IMR-90 (cell line): ENCODE measurements around the gene EXOG. TPM values are rescaled to one million over a fixed set of nuclear protein-coding genes. Genes with fewer than 3 reads are reported as not detected.
"Not testable (repeated sequence)": the region's sequence is repeated elsewhere in the genome, so short reads cannot be mapped to it uniquely, and the experiment has no call there.

Experiments used
- ATAC-seq: fragments of 200-7000 bp; cut with Tn5 transposase; 2 replicates; pipeline ENCODE4 v1.9.1; 2020; ENCODE audit warnings: low read depth, mild to moderate bottlenecking, moderate library complexity
- BruUV-seq: library from RNA; stranded (reverse); fragments of 400-500 nt; replicated peaks from 2 replicates; lab custom pipeline; 2021; lab: Mats Ljungman, UMichigan
- CTCF ChIA-PET: fragments of 300-600 bp; formaldehyde crosslinking; extraction: SDS; loops from one replicate; lab custom pipeline; 2021; ENCODE audit warnings: antibody characterized with exemption; lab: Yijun Ruan, JAX
- POLR2A ChIA-PET: fragments of 300-600 bp; sonication (Branson Sonifier 250); formaldehyde crosslinking; loops from one replicate; lab custom pipeline; 2022; ENCODE audit warnings: antibody characterized with exemption; ENCODE audit not compliant: unreplicated experiment; lab: Charles Lee
- DNase-seq: peaks from one replicate; pipeline ENCODE4 v3.0.0; 2013
- H2AFZ ChIP-seq: replicated peaks from 2 replicates; pipeline ENCODE3; 2013; ENCODE audit warnings: low read length, mild to moderate bottlenecking; ENCODE audit not compliant: poor library complexity
- H2AK5ac ChIP-seq: 2 replicates; pipeline ENCODE4 v1.6.1; 2013; ENCODE audit warnings: low read depth, low read length, inconsistent platforms
- H2AK9ac ChIP-seq: replicated peaks from 2 replicates; pipeline ENCODE3; 2013; ENCODE audit warnings: mild to moderate bottlenecking, low read depth, low read length, moderate library complexity; ENCODE audit not compliant: poor library complexity
- H2BK120ac ChIP-seq: 2 replicates; pipeline ENCODE4 v1.6.1; 2013; ENCODE audit warnings: low read depth, low read length, inconsistent platforms
- H2BK15ac ChIP-seq: 3 replicates; pipeline ENCODE4 v1.6.1; 2013; ENCODE audit warnings: low read depth, low read length, inconsistent platforms
- H2BK20ac ChIP-seq: 2 replicates; pipeline ENCODE4 v1.6.1; 2013; ENCODE audit warnings: low read depth, mild to moderate bottlenecking, inconsistent platforms, low read length, moderate library complexity
- H2BK5ac ChIP-seq: 2 replicates; pipeline ENCODE4 v1.6.1; 2013; ENCODE audit warnings: mild to moderate bottlenecking, low read depth, low read length, inconsistent platforms; ENCODE audit not compliant: poor library complexity, severe bottlenecking
- H3K14ac ChIP-seq: replicated peaks from 2 replicates; pipeline ENCODE4 v1.6.1; 2013; ENCODE audit warnings: low read depth, low read length, inconsistent platforms
- H3K18ac ChIP-seq: 2 replicates; pipeline ENCODE4 v1.6.1; 2013; ENCODE audit warnings: low read depth, low read length, control low read depth
- H3K23ac ChIP-seq: 2 replicates; pipeline ENCODE4 v1.6.1; 2013; ENCODE audit warnings: low read depth, low read length, inconsistent platforms
- H3K27ac ChIP-seq: 2 replicates; pipeline ENCODE4 v1.5.1; 2013; ENCODE audit warnings: mild to moderate bottlenecking, control low read depth, low read length; ENCODE audit not compliant: insufficient read depth
- H3K27me3 ChIP-seq: 2 replicates; pipeline ENCODE4 v1.6.1; 2013; ENCODE audit warnings: low read length; ENCODE audit not compliant: control insufficient read depth, insufficient read depth
- H3K36me3 ChIP-seq: 2 replicates; pipeline ENCODE4 v1.6.1; 2013; ENCODE audit warnings: low read length, mixed read lengths; ENCODE audit not compliant: control insufficient read depth, insufficient read depth
- H3K4ac ChIP-seq: 2 replicates; pipeline ENCODE4 v1.6.1; 2013; ENCODE audit warnings: low read depth, low read length, inconsistent platforms
- H3K4me1 ChIP-seq: 2 replicates; pipeline ENCODE4 v1.6.1; 2013; ENCODE audit warnings: low read length, mixed read lengths; ENCODE audit not compliant: control insufficient read depth, insufficient read depth
- H3K4me2 ChIP-seq: 2 replicates; pipeline ENCODE4 v1.6.1; 2013; ENCODE audit warnings: low read depth, mild to moderate bottlenecking, control low read depth, low read length, moderate library complexity
- H3K4me3 ChIP-seq: 2 replicates; pipeline ENCODE4 v1.5.1; 2013; ENCODE audit warnings: low read depth, mild to moderate bottlenecking, control low read depth, low read length, moderate library complexity; ENCODE audit not compliant: insufficient read depth
- H3K56ac ChIP-seq: 2 replicates; pipeline ENCODE4 v1.6.1; 2013; ENCODE audit warnings: low read length, inconsistent platforms; ENCODE audit not compliant: insufficient read depth; ENCODE audit errors: extremely low read depth
- H3K79me1 ChIP-seq, 2 experiments: 2 replicates each; pipeline ENCODE4 v1.6.1; 2013; ENCODE audit warnings: low read length in 2 of 2, inconsistent platforms in 1 of 2, low read depth in 1 of 2
- H3K9ac ChIP-seq: 2 replicates; pipeline ENCODE4 v1.6.1; 2013; ENCODE audit warnings: low read depth, low read length, control low read depth
- H3K9me1 ChIP-seq: 2 replicates; pipeline ENCODE4 v1.6.1; 2013; ENCODE audit warnings: low read length, inconsistent platforms; ENCODE audit not compliant: insufficient read depth
- H3K9me3 ChIP-seq: 2 replicates; pipeline ENCODE4 v1.6.1; 2013; ENCODE audit warnings: low read length; ENCODE audit not compliant: control insufficient read depth, insufficient read depth
- H4K20me1 ChIP-seq: 2 replicates; pipeline ENCODE4 v1.6.1; 2013; ENCODE audit warnings: low read length, inconsistent platforms; ENCODE audit not compliant: insufficient read depth
- H4K5ac ChIP-seq: 2 replicates; pipeline ENCODE4 v1.6.1; 2013; ENCODE audit warnings: mild to moderate bottlenecking, low read depth, low read length, control low read depth
- H4K8ac ChIP-seq, 2 experiments: 2 replicates each; pipeline ENCODE4 v1.6.1; 2013; ENCODE audit warnings: low read depth in 2 of 2, low read length in 2 of 2, control low read depth in 1 of 2, inconsistent platforms in 1 of 2
- H4K91ac ChIP-seq: 2 replicates; pipeline ENCODE4 v1.6.1; 2013; ENCODE audit warnings: low read depth, low read length, inconsistent platforms; ENCODE audit not compliant: insufficient read depth
- WGBS, 2 experiments: methylation state at CpG; one replicate each; pipeline versions ENCODE4 v1.1.5 to v1.1.7; 2013; ENCODE audit warnings: missing lambda C conversion rate in 2 of 2; ENCODE audit not compliant: insufficient read length in 1 of 2; ENCODE audit errors: extremely low coverage in 2 of 2; 5-methylcytosine and 5-hydroxymethylcytosine counted together
- dilution Hi-C: fragments of 300-500 bp; cut with HindIII; formaldehyde crosslinking; loops from one replicate; pipeline ENCODE4 v1.14.3; 2018; ENCODE audit warnings: low sequenced_read_pairs; ENCODE audit not compliant: unreplicated experiment
- in situ Hi-C: fragments of 300-500 bp; cut with MboI; formaldehyde crosslinking; loops from 3 replicates; pipeline ENCODE4 v1.14.3; 2019; ENCODE audit warnings: low sequenced_read_pairs, inconsistent platforms, mixed read lengths
- intact Hi-C: fragments of 100-400 bp; cut with micrococcal nuclease; formaldehyde crosslinking; loops from 2 replicates; pipeline ENCODE4 v1.10.0; 2022
- polyA plus RNA-seq, 3 experiments: library from polyadenylated mRNA; depleted of rRNA; stranded (reverse); fragments of >200 nt; gene quantifications; 2 replicates each; pipeline ENCODE4 v1.2.3, GENCODE V29; 2012; ENCODE audit warnings: low replicate concordance in 1 of 3
- total RNA-seq: library from RNA; depleted of rRNA; stranded (reverse); fragments of >200 nt; gene quantifications from 2 replicates; pipeline ENCODE4 v1.2.3, GENCODE V29; 2012

Gene EXOG
- total and polyA plus RNA-seq, 2 of the 4 experiments (the other 2 are of a cell fraction), result 10.2 to 15.0 TPM

DNA sequence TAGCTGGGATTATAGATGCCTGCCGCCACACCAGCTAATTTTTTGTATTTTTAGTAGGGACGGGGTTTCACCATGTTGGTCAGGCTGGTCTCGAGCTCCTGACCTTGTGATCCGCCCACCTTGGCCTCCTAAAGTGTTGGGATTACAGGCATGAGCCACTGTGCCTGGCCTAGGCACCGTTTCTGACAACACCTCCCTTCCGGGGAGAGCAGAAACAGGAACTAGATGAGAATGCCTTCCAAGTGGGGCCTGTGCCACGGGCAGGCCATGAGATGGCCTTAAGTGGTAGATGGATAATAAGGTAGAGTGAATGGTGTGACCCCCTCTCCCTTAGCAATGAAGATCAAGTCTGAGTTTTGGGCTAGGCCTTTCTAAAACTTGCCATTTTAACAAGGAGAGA lies 70.7 kb downstream of the EXOG start:
- H3K4me2 ChIP-seq, intact Hi-C loops, H4K5ac ChIP-seq, H2AK9ac ChIP-seq, H3K36me3 ChIP-seq, H2BK20ac ChIP-seq, H4K20me1 ChIP-seq, H3K27ac ChIP-seq, H2AFZ ChIP-seq, DNase-seq, H3K4me3 ChIP-seq, BruUV-seq, H3K4me1 ChIP-seq, CTCF ChIA-PET, H2BK15ac ChIP-seq, H3K4ac ChIP-seq, H2BK5ac ChIP-seq, H3K14ac ChIP-seq, H3K9ac ChIP-seq, H4K91ac ChIP-seq, in situ Hi-C loops, H3K23ac ChIP-seq, ATAC-seq, H3K18ac ChIP-seq, H3K79me1 ChIP-seq, H4K8ac ChIP-seq, H3K56ac ChIP-seq, H3K9me3 ChIP-seq, H2BK120ac ChIP-seq, H3K27me3 ChIP-seq, H2AK5ac ChIP-seq, POLR2A ChIA-PET, H3K9me1 ChIP-seq, dilution Hi-C loops: not testable (repeated sequence)
- WGBS, 2 experiments, result 55% methylated on average over 3 of the region's 7 CpGs; no CpG with 5 or more reads in 1 of the 2 experiments
